ENCODE data around the gene NRL.

- TF ChIP-seq CTCF (IDR thresholded peaks at IDR 0.05) (peak in 1 of 6 experiments; percentile 4), POLR2A (IDR thresholded peaks at IDR 0.05) (no peak)
Observed at GRCh38 chr14:24051176-24051788, 63.5 kb downstream of the NRL start.
